Measurements from ENCODE around the gene ZCCHC18.

GRCh38 chrX:104105330-104106262, 6.7 kb upstream of the ZCCHC18 start:
- TF ChIP-seq CTCF (IDR thresholded peaks at IDR 0.05) (no peak), POLR2A (IDR thresholded peaks at IDR 0.05) (no peak), EP300 (IDR thresholded peaks at IDR 0.05) (no peak), POLR2AphosphoS5 (IDR thresholded peaks at IDR 0.05) (no peak)

Data from stomach (tissue), 4 donors.